Ishikawa (cell line): Measurements from ENCODE around the gene CYP24A1.

ENCODE experiments used
- REST ChIP-seq: IDR thresholded peaks from 2 replicates; pipeline ENCODE4 v1.6.1; 2012; ENCODE audit warnings: low read depth, mild to moderate bottlenecking
- TAF1 ChIP-seq: IDR thresholded peaks from 2 replicates; pipeline ENCODE4 v1.6.1; 2012; ENCODE audit warnings: low read depth, mild to moderate bottlenecking

- TF ChIP-seq TAF1, result no peak
- TF ChIP-seq REST, result no peak
These were observed 69.0 kb downstream of the CYP24A1 start for GRCh38 chr20:54104781-54105180.
